GM12892 (cell line): ENCODE measurements around the gene ETFDH.

ENCODE experiments used
- POLR2A ChIP-seq: IDR thresholded peaks from 2 replicates; pipeline ENCODE4 v1.6.1; 2011; ENCODE audit warnings: low read depth, low read length, control low read depth
- POLR2AphosphoS5 ChIP-seq: IDR thresholded peaks from 2 replicates; pipeline ENCODE4 v1.6.1; 2011; ENCODE audit warnings: low read depth, low read length, control low read depth

GRCh38 chr4:158741326-158742021 lies 69.4 kb downstream of the ETFDH start:
- TF ChIP-seq POLR2A (no peak), POLR2AphosphoS5 (no peak)
